Vagina (tissue), 2 donors: ENCODE measurements around the gene TELO2.

Experiments used
- CTCF ChIP-seq, 3 experiments: fragments of 450-650 bp in 2 of 3; fragments of 200-600 bp in 1 of 3; sonication (generic) in 1 of 3; IDR thresholded peaks; one replicate each; pipeline ENCODE4 v1.5.1; 2017 to 2019; ENCODE audit warnings: antibody characterized with exemption in 3 of 3, mild to moderate bottlenecking in 2 of 3, moderate library complexity in 2 of 3
- POLR2A ChIP-seq, 2 donors: fragments of 450-650 bp; IDR thresholded peaks; one replicate each; pipeline ENCODE4 v1.6.1; 2017; ENCODE audit warnings: antibody characterized with exemption in 2 of 2, mild to moderate bottlenecking in 2 of 2, moderate library complexity in 2 of 2
- POLR2AphosphoS5 ChIP-seq, 2 donors: sonication (generic); formaldehyde crosslinking; IDR thresholded peaks; one replicate each; pipeline ENCODE4 v1.9.0; 2017; ENCODE audit warnings: antibody characterized with exemption in 2 of 2, mild to moderate bottlenecking in 2 of 2, low read depth in 1 of 2; ENCODE audit not compliant: insufficient read depth in 1 of 2

GRCh38 chr16:1534021-1535020 is 41.2 kb downstream of the TELO2 start:
- TF ChIP-seq POLR2AphosphoS5 (IDR thresholded peaks at IDR 0.05; ENCODE audit: insufficient read depth in 1 of 2, low read depth in 1 of 2) (no peak), CTCF (IDR thresholded peaks at IDR 0.05) (no peak), POLR2A (IDR thresholded peaks at IDR 0.05) (no peak)
